ENCODE results near the gene PCCA.

DNA sequence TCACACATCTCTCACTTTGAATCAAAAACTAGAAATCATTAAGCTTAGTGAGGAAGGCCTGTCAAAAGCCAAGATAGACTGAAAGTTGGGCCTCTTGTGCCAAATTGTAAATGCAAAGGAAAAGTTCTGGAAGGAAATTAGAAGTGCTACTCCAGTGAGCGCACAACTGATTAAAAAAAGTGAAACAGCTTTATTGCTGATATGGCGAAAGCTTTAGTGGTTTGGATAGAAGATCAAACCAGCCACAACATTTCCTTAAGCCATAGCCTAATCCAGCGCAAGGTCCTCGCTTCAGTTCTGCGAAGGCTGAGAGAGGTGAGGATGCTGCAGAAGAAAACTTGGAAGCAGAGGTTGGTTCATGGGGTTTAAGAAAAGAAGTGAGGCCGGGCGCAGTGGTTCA is 7.6 kb downstream of the PCCA start:
- TF ChIP-seq, protein P1, sequence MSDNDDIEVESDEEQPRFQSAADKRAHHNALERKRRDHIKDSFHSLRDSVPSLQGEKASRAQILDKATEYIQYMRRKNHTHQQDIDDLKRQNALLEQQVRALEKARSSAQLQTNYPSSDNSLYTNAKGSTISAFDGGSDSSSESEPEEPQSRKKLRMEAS (IDR thresholded peaks at IDR 0.05) = no peak
- TF ChIP-seq, protein P2, sequence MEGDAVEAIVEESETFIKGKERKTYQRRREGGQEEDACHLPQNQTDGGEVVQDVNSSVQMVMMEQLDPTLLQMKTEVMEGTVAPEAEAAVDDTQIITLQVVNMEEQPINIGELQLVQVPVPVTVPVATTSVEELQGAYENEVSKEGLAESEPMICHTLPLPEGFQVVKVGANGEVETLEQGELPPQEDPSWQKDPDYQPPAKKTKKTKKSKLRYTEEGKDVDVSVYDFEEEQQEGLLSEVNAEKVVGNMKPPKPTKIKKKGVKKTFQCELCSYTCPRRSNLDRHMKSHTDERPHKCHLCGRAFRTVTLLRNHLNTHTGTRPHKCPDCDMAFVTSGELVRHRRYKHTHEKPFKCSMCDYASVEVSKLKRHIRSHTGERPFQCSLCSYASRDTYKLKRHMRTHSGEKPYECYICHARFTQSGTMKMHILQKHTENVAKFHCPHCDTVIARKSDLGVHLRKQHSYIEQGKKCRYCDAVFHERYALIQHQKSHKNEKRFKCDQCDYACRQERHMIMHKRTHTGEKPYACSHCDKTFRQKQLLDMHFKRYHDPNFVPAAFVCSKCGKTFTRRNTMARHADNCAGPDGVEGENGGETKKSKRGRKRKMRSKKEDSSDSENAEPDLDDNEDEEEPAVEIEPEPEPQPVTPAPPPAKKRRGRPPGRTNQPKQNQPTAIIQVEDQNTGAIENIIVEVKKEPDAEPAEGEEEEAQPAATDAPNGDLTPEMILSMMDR (IDR thresholded peaks at IDR 0.05) = no peak
- TF ChIP-seq SMC3 (IDR thresholded peaks at IDR 0.05) (no peak), ZFP36 (IDR thresholded peaks at IDR 0.05; ENCODE audit: borderline replicate concordance, partially characterized antibody) (no peak), JUNB (IDR thresholded peaks at IDR 0.05) (no peak), FOXS1 (CRISPR knock-in tag; IDR thresholded peaks at IDR 0.05) (no peak)
- TF ChIP-seq, protein P3, sequence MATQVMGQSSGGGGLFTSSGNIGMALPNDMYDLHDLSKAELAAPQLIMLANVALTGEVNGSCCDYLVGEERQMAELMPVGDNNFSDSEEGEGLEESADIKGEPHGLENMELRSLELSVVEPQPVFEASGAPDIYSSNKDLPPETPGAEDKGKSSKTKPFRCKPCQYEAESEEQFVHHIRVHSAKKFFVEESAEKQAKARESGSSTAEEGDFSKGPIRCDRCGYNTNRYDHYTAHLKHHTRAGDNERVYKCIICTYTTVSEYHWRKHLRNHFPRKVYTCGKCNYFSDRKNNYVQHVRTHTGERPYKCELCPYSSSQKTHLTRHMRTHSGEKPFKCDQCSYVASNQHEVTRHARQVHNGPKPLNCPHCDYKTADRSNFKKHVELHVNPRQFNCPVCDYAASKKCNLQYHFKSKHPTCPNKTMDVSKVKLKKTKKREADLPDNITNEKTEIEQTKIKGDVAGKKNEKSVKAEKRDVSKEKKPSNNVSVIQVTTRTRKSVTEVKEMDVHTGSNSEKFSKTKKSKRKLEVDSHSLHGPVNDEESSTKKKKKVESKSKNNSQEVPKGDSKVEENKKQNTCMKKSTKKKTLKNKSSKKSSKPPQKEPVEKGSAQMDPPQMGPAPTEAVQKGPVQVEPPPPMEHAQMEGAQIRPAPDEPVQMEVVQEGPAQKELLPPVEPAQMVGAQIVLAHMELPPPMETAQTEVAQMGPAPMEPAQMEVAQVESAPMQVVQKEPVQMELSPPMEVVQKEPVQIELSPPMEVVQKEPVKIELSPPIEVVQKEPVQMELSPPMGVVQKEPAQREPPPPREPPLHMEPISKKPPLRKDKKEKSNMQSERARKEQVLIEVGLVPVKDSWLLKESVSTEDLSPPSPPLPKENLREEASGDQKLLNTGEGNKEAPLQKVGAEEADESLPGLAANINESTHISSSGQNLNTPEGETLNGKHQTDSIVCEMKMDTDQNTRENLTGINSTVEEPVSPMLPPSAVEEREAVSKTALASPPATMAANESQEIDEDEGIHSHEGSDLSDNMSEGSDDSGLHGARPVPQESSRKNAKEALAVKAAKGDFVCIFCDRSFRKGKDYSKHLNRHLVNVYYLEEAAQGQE (IDR thresholded peaks at IDR 0.05) = no peak
- TF ChIP-seq, protein P4, sequence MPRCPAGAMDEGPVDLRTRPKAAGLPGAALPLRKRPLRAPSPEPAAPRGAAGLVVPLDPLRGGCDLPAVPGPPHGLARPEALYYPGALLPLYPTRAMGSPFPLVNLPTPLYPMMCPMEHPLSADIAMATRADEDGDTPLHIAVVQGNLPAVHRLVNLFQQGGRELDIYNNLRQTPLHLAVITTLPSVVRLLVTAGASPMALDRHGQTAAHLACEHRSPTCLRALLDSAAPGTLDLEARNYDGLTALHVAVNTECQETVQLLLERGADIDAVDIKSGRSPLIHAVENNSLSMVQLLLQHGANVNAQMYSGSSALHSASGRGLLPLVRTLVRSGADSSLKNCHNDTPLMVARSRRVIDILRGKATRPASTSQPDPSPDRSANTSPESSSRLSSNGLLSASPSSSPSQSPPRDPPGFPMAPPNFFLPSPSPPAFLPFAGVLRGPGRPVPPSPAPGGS (IDR thresholded peaks at IDR 0.05) = no peak

Data from A549 (cell line).